SHP77 treated with DMSO at 0.1 percent for 48 hours (cell line): ENCODE measurements around the gene CENPB.

Experiments
- DNase-seq: peaks from one replicate; lab custom pipeline; 2025; lab: John Stamatoyannopoulos, UW

CENPB gene

DNA sequence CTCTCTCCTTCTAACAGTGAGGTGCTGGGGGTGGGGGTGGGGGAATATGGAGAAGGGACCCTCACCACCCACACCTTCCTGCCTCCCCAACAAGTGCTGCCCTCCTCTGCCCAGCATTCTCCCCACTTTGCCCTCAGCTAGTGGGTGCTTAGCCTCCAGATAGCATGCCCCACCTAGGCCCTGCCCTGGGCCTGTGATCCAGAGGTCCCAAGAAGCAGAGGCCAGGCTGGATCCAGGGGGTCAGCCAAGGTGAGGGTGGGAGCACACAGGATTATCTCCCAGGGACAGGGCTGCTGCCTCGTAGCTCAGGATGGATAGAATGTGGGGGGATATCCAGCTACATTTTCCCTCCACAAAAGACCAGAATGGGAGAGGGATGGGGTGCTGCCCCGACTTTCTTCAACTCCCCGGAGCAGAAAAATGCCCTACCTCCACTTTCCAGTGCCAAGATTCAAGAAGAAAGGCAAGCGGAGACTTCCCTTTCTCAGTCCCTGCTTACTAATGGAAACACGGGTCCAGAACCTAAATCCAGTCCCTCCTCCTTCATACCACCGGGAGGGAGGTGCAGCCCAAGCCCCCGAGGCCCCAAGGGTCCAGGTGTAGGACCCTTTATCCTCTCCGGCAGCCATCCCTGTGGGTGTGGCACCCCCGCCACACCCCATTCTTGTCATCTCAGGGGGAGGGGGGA is 20.0 kb downstream of the CENPB start:
- no peak for DNase-seq

DNA sequence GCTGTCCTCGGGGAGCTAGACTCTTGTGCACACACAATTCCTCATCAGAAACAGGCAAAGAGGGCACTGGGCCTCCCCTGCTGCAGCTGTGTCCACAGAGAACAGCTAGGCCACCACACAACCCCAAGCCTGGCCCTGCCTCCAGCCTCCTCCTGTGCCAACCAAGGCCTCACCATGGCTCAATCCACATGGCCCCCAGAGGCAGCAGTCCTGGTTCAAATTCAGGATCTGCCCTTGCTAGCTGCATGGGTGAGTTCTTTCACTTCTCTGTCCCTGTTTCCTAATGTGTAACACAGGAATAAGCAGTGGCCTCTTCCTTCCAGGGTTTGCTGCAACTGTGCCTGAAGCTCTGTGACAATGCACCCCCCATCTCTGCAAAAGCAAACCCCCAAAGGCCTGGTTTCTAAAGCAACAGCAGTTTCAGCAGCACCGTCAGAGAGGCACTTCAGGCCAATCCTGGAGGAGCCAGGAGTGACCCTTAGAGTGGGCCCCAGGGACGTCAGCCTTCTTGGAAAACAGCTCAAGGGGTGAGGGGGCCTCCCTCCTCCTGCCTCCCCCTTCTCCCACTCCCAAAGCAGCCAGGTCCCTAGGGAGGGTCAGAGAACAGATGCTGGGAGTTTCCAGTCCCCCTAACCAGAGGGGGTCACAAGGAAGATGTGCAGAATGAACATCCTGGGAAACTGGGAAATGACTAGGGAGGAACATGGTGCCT is 21.2 kb downstream of the CENPB start:
- no peak for DNase-seq

DNA sequence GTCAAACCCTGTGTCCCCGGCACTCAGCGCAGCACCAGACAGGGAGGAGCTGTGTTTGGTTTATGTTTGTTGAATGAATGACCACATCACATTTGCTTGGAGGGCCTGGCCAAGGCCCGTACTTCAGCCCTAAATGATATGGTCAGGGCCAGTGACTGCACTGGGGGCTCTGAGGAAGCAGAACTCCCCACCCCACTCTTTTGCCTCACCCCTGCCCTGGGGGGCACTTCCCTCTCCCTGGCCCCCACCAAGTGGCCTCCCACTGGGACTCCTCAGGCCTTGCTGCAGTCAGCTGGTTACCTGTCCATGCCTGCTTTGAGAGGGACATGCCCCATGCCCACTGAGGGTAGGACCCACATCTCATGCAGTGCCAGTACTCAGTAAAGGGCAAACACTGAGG is 21.9 kb downstream of the CENPB start:
- no peak for DNase-seq

DNA sequence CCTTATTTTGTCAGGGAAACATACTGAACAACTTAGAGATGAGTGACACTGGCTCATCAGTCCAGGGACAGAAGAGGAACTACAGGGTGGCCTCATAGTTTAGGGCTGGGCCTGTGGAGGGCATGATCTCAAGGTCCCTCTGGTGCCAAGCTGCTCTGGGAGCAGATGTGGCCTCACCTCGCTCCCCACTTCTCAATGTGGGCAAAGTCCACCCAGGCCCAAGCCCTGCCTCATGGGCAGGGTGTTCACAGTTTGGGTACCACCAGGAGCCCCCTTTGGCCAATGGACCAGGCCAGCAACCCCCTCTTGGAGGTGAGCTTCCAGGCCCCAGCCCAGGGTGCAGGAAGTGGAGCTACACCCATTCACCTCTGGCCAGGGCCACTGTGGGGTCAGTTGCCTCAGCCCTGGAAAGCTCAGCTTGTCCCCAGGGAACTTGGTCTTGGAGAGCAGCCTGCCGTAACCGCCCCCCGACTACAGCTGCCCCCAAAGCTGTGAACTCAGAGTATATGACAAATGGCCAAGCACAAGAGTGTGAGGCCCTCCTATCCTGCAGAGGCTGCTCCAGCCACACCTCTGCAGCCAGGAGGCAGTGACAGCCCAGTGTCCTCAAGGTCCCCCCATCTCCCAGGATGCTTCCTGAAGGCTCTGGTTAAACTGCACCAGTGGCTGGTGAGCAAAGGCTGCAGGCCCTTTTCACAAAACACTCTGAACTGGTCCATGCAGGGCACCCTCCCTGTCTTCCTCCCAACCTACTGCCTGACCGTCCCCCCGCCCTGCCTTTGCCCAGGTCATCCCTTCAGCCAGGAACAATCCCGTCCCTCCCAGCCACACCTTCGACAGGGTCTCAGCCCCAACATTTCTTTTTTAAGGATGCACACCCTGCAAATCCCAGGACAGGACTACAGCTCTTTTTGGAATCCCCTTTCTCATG is 22.6 kb downstream of the CENPB start:
- no peak for DNase-seq

DNA sequence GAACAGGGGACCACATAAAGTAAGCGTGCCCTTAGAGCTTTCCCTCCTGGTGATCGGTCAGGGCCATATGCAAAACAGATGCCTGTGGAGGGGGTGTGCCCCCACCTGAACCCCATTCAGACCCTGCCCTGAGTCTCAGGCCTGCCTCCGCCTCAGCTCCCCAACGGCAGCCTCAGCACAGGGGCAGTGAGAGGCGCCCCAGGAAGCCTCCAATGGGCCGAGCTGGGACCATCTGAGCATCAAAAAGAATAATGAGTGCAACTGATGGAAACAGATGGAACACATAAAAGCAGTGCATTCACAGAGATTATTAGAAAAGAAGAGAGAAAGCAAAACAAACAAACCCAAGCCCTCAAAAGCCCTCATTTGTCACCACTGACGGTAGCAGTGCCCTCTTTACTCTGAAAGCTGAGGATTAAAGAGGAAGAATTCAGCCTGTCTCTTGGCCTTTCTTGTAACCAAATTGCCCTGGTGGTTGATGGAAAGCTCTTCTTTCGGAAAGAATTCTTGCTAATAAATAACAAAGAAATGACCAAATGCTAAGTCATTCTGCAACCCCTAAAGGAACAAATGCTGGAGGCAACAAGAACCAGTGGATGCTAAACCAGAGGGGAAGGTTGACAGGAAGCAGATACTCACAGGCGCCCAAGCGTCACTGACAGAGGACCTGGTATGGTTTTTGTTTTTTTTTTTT is 25.7 kb downstream of the CENPB start:
- no peak for DNase-seq

DNA sequence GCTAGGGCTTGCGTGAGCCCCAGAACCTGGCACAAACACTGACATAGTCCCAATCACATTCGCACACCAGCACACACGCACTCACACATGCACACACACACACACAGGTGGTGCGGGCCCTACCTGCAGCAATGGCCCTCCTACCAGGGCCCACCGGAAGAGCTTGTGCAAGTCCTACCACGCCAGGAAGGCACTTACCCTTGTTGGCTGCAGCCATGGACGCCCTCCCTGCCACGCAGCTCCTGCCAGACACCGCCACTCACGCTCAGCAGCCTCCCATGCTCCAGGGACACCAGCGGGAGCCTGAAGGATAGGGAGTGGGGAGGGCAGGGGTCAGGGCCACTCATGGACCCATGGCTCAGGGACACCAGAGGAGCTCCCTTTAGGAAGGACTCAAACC is 26.7 kb downstream of the CENPB start:
- no peak for DNase-seq

DNA sequence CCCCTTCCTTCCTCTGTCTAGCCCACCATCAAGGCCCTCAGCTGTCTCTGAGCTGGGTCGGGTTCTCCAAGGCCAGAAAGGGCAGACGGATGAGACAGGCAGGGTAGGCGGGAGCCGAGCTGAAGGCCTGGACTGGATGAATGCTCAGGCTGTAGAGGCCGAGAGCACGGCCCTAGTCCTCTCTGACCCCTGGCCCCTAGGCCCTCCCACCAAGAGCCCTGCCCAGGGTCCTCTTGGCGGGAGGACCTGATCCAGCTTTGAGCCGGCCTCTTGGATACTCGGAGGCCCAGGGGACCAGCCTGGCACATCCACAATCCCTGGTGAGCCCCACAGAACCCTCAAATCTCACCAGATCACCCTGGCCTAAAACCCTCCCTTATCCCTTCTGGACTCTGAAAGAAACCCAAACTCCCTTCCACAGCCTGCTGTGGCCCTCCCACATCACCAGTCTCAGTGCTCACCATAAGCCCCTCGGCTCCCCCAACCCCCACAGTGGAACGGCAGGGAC is 27.2 kb downstream of the CENPB start:
- no peak for DNase-seq

DNA sequence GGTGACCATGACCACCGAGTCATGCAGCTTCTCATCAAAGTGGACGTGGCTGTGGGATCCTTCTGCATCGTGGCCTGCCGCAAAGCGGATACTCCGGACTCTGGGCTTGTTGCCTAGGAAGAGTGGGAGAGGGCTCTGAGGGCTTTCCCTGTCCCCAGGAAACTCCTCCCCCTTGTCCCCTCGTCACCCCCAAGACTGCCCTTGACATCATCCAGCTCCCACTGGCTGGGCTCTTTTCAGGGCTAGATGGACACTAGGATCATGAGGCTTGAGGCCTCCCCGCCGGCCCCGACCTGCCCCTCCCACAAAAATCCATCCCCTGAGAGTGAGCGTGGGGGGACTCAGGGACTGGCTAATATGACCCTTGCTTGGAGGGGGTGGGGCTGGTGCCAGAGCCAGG is 28.0 kb downstream of the CENPB start:
- DNase-seq: no peak

DNA sequence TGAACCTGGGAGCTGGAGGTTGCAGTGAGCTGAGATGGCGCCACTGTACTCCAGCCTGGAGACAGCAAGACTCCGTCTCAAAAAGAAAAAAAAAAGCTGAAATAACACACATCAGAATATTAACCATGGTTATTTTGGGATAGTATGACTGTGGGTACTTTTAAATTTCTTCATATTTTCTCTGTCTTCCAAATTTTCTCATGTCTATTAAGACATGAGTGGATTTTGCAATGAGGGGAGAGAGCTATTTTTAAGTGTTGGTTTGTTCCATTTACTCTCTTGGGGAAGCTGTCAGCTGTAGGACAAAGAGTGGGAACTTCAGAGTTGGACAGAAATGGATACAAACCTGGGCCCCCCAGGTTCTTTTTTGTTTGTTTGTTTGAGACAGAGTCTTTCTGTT is 29.3 kb downstream of the CENPB start:
- DNase-seq: no peak

DNA sequence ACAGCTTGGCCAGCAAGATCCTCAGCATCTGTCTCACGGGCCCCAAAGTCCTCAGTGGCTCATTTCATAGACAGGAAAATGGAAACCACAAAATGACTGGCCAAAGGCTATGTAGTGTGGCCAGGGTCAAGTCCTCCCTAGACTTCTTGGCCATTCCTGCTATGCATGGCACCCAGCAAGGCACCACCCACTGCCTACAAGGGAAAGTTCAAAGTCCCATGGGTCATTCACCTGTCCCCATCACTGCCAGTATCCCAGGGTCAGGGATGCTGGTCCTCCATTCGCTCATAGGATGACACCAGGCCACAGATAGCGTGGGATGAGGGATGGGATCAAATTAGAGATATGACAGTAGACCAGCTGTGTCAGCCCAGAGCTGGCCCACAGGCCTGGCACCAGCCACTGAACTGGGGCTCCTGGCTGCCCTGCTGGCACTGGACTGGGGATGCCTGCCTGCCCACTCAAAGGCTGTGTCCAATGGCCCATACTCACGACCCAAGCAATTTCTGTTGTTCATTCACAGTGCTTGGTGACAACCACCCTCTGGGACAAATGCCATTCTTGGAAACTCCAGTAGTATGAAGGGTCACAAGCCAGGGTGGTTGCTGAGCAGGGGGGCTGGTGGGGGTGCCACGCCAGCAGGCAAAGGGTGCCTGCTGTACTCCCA is 30.6 kb downstream of the CENPB start:
- no peak for DNase-seq

DNA sequence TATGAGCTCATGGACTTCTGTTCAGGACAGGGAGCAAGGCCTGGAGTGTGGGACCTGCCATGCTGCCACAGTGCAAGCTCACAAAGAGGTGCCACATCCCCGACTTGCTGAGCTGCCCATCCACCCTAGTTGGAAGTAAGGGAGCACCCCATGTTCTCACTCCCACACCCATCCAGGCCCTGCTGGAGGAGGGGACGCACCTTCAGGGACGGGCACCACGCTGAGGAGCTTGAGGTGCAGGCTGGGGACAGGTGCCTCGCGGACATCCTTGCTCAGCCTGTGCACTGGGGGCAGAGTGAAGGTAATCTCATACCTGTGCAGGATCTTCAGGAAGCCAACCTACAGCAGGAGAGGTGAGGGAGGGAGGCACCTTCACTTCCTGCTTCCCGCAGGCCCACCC is 31.3 kb downstream of the CENPB start:
- DNase-seq: no peak

DNA sequence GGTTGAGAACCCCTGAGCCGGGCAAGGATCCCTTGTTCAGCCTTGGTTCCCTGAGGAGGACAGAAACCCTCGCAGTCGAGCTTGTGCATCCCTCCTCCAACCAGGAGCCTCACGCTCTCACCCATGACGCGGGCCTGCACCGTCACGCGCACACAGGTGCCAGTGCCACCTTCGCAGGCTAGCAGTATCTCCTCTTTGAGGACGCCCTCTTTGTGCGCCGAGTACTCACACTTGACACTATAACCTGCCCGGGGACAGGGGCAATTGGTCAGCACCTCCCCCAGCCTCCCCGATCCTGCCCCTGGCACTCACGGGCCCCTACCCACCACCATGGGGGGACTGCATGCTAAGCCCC is 32.3 kb downstream of the CENPB start:
- DNase-seq: no peak

DNA sequence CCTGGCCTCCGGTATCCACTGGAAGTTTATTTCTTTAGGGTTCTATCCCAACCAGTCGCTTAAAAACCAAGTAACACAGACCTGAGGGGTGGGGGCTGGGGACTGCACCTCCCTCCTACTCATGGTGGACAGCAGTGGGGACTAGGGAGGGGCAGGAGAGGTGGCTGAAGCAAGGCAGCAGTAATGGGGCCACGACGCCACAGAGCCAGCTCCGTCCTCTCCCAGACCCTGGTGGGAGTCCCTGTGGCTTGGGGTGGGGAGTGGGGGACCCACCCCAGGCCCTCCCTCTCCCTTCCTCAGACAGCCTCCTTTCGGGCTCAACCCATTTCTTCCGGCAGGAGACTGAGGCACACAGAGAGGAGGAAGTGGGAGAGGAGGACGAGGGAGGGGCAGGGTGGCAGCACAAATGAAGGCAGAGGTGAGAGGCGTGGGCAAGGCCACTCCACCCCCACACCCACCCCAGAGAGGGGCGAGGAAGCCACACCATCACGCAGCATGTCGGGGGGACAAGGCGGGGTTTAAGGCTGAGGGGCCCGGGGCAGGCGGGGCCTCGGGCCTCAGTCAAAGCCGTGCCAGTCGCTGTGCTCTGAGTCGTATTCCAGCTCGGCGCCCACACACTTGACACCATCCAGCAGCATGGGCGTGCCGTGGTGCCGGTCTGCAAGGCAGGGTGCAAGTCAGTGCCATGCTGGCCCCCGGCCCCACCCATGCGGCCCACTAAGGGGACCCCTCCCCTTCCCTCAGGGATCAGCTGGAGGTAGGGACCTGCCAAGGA is 32.9 kb downstream of the CENPB start:
- no peak for DNase-seq

DNA sequence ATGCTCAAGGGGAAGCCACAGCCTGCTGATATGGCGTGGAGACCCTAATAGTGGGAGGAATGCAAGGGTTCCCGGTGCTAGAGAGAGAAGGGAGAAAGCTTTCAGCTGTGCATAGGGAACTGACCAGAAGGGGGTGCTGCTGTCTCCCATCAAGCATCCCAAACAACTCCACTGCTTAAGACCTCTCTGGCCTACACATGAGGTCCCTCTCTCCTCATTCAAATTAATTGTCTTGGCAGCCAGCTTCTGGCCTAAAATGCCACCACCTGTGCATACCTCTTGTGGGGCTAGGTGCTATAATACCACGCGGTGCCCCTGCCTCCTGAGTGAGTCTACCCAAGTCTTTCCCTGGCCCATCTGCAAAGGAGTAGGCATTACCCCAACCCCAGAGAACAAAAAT is 33.4 kb downstream of the CENPB start:
- no peak for DNase-seq

DNA sequence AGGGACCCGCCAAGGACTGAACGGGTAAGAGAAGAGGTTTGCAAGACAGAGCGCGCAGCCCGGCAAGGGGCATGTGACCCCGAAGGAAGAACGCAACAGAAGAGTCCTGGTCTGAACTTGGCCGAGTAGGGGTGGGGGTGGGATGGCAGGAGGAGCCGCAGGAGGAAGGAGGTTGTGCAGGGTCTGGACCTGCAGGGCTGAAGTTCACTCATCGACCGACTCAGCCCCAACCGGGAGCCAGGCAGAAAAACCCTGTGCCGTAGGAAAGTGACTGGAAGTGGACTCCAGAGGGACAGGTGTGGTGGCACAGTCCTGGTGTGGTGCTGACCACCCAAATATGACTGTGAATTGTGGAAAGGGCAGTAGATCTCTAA is 34.2 kb downstream of the CENPB start:
- no peak for DNase-seq

DNA sequence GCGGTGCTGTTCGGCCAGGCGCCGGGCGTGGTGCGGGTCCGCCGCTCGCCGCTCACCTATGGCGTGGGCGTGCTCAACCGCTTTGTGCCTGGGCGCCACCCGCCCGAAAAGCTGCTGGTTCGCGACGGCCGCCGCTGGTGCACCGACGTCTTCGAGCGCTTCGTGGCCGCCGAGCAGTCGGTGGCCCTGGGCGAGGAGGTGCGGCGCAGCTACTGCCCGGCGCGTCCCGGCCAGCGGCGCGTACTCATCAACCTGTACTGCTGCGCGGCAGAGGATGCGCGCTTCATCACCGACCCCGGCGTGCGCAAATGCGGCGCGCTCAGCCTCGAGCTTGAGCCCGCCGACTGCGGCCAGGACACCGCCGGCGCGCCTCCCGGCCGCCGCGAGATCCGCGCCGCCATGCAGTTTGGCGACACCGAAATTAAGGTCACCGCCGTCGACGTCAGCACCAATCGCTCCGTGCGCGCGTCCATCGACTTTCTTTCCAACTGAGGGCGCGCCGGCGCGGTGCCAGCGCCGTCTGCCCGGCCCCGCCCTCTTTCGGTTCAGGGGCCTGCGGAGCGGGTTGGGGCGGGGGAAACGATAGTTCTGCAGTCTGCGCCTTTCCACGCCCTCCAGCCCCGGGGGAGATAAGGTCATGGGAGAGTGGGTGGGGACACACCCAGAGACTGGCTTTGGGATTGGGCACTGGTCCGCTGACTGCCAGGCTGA is 34.7 kb downstream of the CENPB start:
- no peak for DNase-seq

DNA sequence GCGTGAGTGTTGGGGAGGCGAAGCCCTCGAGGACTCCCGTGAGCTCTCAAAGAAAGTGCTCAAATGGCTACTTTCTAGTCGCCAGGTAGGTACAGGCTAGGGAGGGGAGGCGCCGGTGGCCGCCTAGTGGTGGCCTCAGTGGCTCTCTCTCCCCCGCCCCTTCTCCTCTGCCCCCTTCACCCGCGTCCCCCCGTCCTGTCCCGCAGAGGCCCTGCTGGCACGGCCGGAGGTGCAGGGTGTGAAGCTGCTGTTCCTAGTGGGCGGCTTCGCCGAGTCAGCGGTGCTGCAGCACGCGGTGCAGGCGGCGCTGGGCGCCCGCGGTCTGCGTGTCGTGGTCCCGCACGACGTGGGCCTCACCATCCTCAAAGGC is 35.2 kb downstream of the CENPB start:
- no peak for DNase-seq

DNA sequence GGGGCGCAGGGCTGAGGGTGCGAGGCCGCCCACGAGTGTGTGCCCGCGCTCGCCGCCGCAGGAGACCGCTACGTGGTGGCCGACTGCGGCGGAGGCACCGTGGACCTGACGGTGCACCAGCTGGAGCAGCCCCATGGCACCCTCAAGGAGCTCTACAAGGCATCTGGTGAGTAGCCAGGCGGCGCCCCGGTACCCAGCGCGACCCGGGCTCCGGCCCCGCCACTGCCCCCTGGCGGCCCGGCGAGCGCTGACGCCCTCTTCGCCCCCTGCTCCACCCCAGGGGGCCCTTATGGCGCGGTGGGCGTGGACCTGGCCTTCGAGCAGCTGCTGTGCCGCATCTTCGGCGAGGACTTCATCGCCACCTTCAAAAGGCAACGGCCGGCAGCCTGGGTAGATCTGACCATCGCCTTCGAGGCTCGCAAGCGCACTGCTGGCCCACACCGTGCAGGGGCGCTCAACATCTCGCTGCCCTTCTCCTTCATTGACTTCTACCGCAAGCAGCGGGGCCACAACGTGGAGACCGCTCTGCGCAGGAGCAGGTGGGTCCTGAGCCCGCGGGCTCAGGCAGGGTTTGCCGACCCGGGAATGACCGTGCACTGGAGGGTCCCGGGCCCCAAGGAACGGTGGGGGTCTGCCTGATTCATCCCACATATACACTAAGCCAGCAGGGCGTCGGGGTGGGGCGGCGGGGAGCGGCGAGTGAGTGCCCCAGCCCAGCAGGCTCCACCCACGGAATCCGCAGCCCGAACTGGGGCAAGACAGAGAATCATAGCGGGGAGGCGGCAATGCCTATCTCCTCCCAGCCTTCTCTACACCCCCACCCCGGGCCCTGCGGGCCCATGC is 36.6 kb downstream of the CENPB start:
- no peak for DNase-seq

DNA sequence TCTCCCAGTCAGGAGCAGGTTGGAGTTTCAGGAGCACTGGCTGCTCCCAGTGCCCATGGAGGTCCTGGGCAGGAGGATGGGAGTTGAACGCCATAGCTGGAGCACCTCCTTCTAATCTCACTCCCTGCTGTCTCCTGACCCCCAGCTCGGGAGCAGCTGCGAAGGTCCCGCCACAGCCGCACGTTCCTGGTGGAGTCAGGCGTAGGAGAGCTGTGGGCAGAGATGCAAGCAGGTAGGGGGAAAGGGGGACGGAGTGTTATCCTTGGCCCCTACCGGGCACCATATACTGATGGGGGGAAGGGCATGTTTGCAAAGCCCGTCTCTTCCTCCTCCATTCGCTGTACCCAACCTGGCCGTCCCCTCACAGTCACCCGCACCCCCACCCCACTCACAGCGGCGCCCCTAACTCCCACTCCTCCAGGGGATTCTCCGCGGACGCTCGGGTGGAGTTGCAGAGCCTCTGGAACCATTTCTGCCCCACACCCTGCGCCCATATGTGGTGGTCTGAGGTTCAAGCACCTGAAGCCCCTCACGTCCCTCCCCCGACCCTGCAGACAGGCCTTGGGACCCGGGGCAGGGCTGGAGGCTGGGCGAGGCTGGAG is 37.4 kb downstream of the CENPB start:
- no peak for DNase-seq
